ENCODE results near the gene TSPO.

The TSPO gene

GRCh38 chr22:43159484-43160178, 8.3 kb downstream of the TSPO start:
- DNase-seq (ENCODE audit: low spot score): no peak

GRCh38 chr22:43160497-43161126, 9.3 kb downstream of the TSPO start:
- DNase-seq (ENCODE audit: low spot score): no peak

DNA sequence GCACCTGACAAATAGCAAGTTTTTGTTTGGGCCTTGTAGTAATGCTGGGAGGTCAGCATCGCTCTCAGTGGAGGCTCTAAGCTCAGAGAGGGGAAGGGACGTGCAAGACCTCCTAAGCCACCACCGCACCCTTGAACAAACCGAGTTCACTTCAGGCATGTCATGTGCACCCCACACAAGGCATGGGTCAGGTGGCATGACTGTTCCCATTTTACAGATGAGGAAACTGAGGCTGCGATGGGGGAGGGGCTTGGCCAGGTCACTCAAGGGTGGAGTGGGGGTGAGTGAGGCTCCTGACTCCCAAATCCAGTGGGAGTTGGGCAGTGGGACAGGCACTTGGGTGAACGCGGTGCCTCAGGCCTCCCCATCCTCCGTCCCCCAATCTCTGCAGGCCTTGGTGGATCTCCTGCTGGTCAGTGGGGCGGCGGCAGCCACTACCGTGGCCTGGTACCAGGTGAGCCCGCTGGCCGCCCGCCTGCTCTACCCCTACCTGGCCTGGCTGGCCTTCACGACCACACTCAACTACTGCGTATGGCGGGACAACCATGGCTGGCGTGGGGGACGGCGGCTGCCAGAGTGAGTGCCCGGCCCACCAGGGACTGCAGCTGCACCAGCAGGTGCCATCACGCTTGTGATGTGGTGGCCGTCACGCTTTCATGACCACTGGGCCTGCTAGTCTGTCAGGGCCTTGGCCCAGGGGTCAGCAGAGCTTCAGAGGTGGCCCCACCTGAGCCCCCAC, 11.2 kb downstream of the TSPO start:
- DNase-seq (ENCODE audit: low spot score): no peak

GRCh38 chr22:43163241-43163795, 12.0 kb downstream of the TSPO start:
- DNase-seq (ENCODE audit: low spot score): no peak

- no peak for DNase-seq (ENCODE audit: low spot score)
Observed at GRCh38 chr22:43164636-43165035, 13.3 kb downstream of the TSPO start.

GRCh38 chr22:43166132-43166930, 15.0 kb downstream of the TSPO start:
- no peak for DNase-seq (ENCODE audit: low spot score)

- DNase-seq (ENCODE audit: low spot score): no peak
Observed at GRCh38 chr22:43167001-43167589, 15.7 kb downstream of the TSPO start.

GRCh38 chr22:43168471-43169309, 17.3 kb downstream of the TSPO start:
- DNase-seq (ENCODE audit: low spot score): peak; percentile 55

- DNase-seq (ENCODE audit: low spot score): no peak
Observed at GRCh38 chr22:43169310-43170130, 18.2 kb downstream of the TSPO start.

DNA sequence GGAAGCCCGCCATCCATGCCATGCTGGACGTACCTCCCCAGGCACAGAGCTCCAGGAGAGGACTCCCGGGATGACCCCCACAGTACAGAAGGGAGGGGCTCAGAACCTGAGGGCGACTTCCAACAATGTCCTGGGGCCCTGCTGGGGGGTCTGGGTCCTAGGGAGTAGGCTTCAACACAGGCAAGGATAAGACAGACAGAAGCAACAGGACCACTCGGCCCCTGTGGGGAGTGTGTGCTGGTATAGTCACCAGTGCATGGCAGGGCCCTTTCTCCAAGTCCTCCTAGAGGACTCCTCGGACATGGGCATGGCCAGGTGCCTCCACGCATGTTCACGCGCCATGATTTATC, 18.7 kb downstream of the TSPO start:
- DNase-seq (ENCODE audit: low spot score): no peak

DNA sequence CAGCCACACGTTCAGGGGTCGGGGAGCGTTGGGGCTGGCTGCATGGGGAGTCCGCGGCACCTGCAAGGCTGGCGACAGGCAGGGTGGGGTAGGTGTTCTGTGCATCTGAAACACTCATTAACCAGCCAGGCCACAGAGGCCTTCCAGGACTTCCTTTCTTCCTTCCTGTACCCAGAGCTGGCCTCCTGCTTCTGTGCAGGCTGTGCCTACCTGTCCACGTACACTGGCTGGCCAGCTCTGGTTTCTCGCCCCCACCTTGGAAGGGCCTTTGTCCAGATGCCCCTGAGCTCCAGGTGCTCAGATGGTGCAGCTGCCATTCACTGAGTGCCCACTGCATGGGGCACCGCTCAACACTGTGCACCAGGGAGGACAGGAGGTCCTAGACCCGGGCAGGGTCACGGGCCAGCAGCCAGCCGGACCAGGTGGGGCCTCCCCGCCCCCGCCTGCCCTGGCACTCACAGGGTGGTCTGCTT, 19.7 kb downstream of the TSPO start:
- DNase-seq (ENCODE audit: low spot score): no peak

GRCh38 chr22:43171607-43172006, 20.2 kb downstream of the TSPO start:
- no peak for DNase-seq (ENCODE audit: low spot score)

DNA sequence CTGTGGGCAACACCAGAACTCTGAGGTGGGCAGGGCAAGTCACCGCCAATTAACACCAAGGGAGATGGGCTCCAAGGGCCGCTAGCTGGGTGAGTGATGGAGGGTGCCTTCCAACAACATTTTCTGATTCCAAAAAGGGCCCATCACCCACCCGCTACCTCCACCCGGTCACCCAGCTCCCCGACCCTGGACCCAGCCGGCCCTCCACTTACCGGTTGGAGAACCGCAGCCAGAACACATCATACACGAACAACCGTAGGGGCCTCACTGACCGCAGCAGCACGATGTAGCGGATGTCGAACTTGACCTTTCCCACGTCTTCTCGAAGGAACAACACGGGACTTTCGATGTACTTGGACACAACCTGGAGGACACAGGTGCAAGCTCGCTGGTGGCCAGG, 20.8 kb downstream of the TSPO start:
- no peak for DNase-seq (ENCODE audit: low spot score)

GRCh38 chr22:43173566-43173965, 22.2 kb downstream of the TSPO start:
- DNase-seq (ENCODE audit: low spot score): no peak

DNA sequence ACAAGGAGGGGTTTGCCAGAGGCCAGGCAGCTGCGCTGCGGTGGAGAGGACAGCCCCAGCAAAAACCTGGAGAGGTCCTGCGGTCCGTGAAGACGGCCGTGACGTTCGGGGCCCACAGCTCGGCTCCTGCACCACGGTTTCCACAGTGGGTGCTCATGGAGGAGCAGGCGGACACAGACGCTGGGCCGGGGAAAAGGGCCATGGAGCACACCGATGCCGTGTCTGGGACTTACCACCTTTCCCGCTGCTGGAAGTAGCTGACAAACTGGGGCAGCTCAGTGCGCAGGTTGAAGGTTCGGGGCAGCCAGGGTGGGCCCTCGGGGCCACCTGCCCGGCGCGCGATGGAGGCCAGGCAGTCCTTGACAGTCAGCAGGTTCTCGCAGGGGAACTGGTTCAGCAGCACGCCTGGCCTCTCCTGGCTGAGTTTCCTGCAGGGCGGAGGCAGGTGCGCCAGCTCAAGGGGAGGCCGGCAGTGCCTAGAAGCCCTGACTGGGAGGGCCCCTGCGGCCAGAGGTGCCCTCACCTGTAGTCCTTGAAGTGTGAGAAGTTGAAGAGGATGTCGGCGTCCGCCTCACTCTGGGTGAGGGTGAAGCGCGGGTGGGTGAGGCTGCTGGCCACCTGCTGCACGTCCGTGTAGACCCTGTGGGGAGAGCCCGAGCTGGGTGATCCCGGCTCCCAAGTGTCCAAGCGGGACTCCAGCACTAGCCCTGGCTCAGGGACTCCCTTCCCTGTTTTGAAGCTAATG, 22.8 kb downstream of the TSPO start:
- DNase-seq (ENCODE audit: low spot score): no peak

DNA sequence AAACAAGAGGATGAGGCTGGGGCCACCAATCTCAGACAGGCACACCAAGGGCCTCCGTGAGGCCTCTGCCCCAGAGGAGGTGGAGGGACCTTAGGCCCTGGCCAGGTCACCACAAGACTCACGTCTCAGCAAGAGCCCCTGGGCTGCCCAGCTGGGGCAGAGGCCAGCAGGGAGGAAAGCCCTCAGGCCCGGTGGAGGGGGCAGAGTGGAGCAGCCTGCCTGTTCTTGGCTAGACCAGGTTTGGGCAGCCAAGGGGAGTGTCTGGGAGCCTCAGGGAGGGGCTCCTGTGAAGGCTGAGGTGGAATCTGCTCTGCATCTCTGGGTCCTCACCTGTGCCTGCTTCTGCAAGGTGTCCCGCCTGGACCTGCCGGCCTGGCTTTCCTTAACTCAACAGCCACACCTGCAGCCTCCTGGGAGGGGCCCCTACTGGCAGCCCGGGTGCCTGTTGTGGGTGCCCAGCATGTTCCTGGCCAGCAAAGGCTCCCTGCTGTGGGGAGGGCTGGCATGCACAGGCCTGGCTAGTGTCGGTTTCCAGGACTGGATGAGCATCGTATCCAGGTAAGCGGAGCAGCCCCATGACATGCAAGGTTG, 23.7 kb downstream of the TSPO start:
- DNase-seq (ENCODE audit: low spot score): no peak

DNA sequence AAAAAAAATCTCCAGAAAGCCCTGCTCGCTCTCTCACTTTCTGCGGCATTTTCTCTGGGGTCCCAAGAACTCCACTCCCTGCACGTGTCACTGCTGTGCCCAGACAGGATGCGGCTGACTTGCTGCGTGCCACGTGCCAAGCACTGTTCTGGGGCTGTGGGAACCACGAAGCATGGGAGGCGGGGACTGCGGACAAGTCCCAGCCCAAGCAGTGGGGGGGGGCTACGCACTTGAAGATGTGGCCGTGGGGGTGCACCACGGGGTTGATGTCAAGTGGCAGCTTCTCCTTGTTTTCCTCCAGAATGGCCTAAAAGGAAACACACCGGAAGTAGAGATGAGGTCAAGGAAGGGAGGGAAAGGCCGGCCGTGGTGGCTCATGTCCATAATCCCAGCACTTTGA, 24.7 kb downstream of the TSPO start:
- DNase-seq (ENCODE audit: low spot score): no peak

- no peak for DNase-seq (ENCODE audit: low spot score)
Observed at GRCh38 chr22:43177479-43177878, 26.1 kb downstream of the TSPO start.

All from hepatic stellate cell (primary cell).